HG02970 (cell line): ENCODE measurements around the gene TAX1BP1.

Experiments used
- ATAC-seq: cut with Tn5 transposase; IDR thresholded peaks from one replicate; pipeline ENCODE4 v1.9.1; 2021; ENCODE audit warnings: mild to moderate bottlenecking, moderate library complexity, moderate number of reproducible peaks; ENCODE audit not compliant: unreplicated experiment, low FRiP score

TAX1BP1 gene

DNA sequence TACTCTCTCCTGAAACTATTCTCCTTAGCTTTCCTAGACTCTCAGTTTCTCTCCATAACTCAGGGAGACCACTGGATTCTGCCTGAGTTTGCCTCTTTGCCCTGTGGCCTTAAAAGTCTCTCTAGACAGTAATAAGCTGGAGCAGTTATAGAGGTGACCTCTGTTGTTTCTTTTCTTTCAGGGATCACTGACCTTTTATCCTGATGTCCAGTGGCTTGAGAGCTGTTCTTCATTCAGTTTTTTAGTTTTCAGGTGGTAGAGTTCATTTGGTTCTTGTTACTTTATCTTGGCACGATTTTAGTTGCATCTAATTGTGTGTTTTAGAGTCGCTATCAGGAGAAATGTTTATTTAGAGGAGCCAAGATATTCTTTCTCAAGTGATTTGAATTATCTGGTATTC is 37.7 kb downstream of the TAX1BP1 start:
- ATAC-seq = no peak

DNA sequence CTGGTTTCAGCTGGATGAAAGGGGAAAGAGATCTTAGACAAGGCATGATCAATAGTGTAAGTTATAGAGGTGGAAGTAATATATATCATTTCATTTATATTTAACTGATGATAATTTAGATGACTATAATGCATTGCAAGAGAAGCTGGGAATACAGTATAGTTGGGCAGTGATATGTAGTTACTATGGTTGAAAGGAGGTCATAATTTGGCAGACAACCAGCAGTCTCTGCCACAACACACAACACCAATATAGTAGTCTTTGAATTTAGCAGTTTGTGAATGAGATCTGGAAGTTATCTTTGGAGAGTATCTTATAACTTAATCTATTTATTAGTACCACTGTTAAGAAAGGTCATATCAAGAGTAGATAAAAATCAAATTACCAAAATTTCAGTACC is 39.9 kb downstream of the TAX1BP1 start:
- ATAC-seq = no peak

DNA sequence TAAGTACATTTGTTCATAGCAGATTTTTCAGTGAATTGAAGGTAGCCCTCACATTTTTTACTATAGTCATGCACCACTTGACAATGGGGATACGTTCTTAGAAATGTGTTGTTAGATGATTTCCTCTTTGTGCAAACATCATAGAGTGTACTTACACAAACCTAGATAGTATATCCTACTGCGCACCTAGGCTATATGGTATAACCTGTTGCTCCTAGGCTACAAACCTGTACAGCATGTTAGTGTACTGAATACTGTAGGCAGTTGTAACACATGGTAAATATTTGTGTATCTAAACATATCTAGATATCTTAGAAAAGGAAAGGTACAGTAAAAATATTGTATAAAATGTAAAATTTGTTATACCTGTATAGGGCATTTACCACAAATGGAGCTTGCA is 41.2 kb downstream of the TAX1BP1 start:
- ATAC-seq = no peak

DNA sequence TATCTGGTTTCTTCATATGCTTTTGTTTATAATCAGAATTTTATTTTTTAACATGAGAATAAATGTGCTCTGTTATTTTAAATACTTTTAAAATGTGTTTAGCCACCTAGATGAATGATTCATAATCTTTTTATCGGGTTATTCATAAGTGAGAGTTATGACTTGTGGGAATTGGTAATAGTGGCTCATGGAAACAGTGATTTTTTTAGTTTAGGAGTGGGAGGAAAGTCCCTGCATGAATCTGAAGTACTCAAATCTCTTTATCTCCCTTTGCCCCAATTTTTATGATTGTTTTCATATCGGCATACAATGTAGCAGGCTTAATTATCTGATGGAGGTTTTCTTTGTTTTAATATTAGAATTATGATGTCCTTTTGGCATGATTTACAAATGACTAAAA is 42.9 kb downstream of the TAX1BP1 start:
- ATAC-seq = no peak

DNA sequence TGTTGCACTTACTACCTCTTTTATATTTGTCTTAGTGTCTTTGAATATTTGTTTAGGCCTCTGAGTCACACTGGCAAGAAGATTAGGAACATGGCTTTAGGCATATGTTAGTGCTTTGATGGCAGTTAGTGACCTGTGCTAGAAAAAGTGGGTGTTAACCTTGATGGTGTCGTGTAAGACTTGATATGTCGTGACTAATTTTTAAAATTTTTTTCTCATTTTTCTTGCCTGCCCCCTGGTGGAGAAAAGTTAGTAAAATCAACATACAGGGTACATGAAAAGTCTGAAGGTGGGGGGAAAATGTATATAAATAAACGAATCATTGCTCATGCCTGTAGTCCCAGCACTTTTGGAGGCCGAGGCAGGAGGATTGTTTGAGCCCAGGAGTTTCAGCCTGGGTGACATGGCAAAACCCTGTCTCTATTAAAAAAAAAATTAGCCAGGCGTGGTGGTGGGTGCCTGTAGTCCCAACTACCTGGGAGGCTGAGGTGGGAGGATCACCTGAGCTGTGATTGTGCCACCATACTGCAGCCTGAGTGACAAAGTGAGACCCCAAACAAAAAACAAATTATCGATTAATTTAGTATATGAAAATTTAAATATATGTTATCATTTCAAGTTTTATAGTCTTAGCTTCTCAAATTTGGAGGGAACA is 44.6 kb downstream of the TAX1BP1 start:
- ATAC-seq = no peak

DNA sequence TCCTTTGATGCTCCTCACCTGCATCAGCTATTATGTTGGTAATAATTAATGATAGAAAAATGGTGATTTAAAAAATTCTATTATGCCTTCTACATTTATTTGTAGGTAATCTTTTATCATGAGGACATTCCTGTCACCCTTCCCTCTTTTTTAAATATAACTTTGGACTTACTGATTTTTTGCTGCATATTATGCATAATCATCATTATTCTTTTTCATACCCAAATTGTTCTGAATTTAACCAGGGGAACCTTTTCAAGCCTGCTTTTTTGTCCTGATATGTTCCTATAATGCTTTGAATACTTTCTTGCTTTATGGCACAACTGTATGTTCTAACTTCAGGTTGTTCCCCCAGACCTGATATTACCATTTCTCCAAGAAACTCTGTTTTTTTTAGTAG is 48.5 kb downstream of the TAX1BP1 start:
- no peak for ATAC-seq

DNA sequence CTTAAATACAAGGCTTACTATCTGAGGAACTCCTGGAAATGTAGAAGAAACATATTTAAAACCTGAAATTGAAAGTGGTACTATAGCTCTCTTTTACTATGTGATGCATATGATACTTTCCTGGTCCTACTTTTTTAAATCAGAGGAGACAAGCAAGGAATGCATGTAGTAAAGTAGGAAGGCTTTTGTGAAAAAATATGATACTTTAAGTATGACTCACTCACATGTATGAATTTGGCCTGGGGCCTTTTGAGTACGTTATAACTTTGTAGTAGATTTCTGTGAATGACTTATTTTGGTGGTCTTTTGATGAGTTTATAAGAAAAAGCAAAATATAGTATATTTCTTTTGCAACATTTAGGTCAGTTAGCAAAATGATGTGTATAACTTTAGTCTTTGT is 53.8 kb downstream of the TAX1BP1 start:
- ATAC-seq = no peak

DNA sequence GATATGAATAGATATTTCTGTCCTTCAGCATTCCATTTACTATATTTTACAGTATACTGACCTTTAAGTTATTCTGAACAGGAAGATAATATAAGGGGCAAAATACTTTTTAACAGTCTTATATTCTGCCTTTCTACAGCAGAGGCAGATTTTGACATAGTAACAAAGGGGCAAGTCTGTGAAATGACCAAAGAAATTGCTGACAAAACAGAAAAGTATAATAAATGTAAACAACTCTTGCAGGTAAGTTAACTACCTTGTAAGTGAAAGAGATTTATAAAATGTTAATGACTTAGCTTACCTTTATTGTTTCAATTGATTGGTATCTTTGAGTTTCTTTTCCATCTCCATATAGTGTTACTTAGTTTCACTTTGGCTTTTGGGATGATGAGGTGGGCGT is 56.0 kb downstream of the TAX1BP1 start:
- no peak for ATAC-seq

DNA sequence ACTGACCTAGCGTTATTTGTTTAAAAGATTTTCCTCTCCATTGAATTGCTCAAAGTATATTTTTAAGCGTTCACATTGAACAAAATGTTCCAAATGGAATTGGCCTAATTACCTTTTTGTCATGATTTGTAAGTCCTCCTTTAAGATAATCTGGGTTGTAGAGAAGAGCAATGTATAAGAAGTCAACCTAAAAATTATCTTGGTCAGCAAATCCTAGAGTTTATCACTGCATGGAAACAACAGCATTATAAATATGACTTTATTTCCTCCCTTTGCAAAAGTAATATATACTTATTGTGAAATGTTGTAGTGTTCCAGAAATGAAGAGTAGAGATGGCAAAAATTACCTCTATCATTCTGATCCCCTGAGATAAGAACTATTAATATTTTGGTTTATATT is 59.2 kb downstream of the TAX1BP1 start:
- no peak for ATAC-seq

DNA sequence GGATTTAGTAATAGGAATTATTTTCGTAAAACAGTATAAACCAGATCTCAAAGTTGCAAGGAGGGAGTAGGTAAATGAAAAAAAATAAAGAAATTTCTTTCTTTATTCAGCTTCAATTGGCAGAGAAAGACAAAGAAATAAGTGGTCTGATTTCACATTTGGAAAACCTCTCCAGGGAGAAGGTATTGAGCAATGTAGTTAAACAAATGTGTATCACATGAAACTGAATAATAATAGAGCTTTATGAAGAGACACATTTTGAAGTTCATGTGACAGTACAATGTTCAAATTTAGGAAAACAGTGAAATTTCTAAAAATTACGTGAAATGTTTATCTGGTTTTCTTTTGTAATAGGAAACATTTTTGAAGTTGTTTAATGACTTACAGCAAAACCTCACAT is 63.0 kb downstream of the TAX1BP1 start:
- ATAC-seq = no peak

DNA sequence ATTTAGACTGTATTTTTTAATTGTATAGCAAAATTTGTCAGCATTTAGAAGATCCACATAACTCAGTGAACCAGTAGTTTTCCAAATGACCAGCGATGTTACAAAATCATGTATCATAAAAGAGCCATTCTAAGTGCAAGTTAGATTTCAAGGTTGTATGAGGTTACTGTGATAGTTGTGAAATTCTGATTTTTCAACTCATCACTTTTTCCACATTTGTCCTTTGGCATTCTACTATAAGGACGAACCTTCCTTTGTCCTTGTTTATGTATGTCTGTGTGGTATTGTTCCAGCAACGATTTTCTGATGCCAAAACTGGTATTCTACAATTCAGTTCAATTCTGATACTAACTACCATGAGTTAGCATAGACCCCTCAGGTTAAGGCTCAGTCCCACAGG is 64.2 kb downstream of the TAX1BP1 start:
- ATAC-seq = no peak

DNA sequence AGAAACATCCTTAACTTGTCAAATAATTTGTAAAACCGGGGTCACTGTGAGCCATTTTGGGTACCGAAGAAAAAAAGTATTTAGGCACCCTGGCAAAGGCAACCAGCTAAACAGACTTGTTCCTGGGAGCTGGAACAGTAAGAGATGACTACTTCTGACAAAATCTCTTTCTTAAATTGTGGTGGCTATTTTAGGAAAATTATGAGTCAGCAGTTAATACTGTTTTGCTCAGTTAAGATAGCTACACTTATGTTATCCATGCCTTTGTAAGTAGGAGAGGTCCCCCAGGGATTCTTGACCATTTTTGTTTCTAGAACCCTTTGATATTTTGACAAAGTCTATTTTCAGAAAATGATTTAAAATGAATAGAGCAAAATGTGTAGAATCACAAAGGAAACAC is 68.7 kb downstream of the TAX1BP1 start:
- no peak for ATAC-seq

DNA sequence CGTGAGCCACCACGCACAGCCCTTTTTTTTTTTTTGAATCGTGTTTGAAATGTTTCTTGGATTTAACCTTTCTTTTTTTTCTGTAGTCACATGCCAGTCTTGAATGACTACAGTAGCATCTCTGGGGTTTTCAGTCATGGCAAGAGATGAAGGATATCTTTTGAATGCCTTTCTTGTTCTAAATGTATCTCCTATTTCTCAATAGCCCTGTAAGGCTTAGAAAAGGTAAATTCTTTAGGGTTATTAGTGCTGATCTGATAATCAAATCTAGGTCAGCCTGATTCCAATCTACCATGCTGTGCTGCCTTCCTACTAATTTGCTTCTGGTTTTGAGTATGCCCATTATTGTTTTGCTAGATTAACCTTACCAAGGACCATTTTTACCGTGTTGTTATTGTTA is 70.2 kb downstream of the TAX1BP1 start:
- ATAC-seq = no peak

DNA sequence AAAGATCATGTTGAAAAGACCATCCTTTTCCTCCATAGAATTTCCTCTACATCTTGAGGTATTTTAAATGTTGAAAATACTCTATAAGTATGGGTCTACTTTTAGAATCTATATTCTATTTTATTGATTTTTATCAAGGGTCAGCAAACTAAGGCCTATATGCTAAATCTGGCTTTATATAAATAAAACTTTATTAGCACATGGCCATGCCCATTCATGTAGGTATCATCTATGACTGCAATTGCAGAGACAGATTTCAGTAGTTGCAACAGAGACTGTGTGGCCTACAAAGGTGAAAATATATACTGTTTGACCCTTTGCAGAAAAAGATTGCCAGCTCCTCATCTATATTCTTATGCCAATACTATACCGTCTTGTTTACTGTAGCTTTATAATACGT is 72.7 kb downstream of the TAX1BP1 start:
- ATAC-seq = no peak

DNA sequence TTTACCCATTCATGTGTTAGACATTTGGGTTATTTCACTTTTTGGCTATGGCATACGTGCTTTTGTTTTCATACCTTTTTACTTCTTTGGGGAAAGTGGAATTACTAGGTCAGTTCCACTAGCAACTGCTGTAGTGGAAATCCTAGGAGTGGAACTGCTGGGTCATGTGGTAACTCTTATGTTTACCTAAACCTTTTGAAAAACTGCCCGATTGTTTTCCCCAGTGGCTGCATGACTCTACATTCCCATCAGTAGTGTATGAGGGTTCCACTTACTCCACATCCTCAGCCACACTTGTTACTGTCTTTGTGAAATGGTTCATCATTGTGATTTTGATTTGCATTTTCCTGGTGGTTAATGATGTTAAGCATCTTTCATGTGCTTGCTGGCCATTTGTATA is 82.3 kb downstream of the TAX1BP1 start:
- no peak for ATAC-seq

DNA sequence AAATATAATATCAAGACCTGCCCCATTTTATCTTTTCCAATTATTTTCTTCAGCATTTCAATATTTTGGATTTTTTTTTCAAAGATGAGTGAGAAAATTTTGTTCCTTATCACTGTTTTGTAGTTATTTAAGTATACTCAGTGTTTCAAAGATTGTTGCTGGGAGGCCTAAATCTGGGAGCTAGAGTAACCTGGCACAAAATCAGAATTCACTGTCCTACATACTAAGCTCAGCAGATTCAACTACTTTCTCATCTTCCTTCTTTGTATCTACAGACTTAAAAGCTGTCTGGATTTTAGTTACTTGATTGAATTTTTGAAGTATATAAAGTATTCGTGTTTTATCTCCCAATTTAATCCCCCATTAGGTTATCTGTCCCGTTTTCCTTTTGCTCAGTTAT is 85.9 kb downstream of the TAX1BP1 start:
- ATAC-seq = no peak

DNA sequence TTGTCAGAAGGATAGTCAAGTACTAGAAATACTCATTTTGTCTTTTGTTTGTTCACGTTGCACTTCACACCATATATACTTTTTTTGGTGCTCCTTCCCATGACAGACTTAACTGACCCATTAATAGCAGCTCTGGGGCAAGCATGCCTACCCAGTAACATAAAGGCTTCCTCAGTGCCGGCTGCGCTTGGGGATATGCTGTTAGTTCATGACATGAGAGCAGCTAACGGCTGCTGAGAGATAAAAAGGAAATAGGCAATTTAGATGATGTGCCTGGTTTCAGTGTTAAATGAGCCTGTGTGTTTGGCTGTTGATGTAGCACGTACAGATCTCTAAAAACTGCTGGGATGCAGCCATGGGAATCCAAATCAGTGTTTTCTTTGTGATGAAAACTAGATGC is 86.4 kb downstream of the TAX1BP1 start:
- ATAC-seq = no peak

DNA sequence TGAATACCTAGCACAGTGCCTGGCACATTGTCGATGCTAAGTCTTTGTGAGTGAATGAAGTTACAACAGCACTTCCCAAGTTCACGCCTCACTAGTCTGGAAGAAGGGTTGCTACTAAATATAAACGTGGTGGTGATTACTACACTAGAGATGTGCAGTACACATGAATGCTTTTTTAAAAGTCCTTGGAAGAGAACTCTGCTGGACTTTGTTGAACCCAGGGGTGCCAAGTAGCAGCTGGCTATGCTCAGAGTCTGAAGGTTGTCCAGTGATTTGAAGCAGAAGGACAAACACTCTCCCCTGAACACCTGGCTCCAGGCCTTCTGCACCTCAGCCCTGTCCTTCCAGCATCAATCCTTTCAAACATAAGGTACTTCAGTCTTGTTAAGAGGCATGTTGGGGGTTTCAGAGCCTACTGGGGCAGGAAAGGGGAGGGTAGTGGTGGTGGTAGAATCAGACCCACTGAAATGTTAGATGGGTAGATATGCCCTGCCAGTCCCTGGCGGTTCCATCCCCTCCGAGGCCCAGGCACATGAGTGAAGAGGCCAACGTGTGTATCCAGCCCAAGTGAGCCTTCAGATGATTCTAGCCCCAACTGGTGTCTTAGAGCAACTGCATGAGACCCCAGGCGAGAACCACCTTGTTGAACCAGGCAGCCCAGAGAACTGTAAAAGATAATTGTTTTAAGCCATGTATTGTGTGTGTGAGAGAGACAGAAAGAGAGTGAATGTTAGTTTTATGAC is 94.4 kb downstream of the TAX1BP1 start:
- ATAC-seq = no peak

DNA sequence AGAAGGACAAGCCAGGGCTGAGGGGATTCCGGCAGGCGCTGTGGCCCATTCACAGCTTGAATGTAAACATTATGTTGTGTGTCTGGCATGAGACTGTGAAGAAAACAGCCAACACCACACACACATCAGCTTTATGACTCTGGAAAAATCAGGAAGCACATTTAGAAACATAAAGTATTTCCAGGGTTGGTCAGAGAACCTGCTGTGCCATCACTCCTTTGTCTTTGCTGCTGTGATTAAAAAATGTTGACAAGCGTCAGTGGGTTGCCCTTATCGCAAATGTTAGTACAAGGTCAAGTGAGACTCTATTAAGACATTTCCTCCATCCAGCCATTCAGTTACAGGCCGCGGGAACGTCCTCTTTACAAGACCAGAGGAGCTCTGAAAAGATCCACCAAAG is 95.4 kb downstream of the TAX1BP1 start:
- no peak for ATAC-seq

DNA sequence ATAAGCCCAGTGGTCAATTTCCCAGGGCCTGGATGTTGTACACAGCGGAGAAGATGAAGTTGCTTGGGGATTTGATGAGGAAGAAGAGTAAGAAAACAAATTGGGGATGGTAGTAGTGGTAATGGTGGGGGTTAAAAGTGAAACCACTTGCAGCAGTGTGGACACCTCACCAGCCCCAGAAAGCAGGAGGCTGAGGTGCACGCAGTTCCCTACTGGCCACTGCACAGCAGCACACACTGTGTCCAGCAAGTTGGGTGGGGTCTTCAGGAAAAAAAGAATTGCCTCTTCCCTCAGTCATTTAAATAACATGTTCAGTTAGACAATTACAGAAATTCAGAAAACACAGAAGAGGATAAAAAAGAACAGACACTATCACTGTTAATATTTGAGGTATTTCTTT is 96.6 kb downstream of the TAX1BP1 start:
- ATAC-seq = no peak

DNA sequence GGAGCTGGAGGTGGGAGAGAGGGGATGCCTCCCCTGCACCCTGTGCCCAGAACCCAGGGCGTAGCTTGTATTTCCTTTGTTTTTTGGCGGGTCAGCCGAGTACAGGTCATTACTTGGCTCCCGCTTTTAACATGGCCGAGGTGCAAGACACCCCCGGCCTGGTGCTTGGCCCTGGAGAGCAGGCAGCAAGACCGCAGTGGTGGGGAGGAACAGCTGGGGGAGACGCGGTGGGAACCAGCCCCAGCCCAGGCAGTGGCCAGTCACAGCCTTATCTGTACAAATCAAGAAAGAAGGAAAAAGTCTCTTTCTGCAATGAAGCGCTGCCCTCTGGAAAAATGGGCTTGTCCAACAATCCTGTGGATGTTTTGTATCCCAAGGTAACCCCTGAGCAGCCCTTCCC is 99.1 kb downstream of the TAX1BP1 start:
- ATAC-seq = no peak

DNA sequence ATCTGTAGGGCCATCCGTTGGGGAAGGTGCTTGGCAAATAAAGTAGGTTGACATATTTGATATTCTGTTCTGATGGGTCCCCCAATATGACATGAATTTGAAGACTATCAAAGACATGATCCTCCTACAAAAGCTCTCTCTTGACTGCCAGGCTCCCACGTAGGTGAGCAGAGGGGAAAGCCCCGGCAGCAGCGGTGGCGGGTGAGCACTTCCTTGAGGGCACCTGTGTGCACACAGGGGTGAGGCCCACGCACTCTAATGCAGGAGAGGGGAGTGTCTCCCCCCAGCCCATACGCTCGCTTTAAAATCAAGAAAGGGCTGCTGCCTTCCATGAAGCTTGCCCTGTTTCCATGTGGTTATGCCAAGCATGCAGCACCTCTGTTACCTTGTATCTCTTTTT is 100.4 kb downstream of the TAX1BP1 start:
- ATAC-seq = no peak
